PFSK-1 (cell line): ENCODE measurements around the gene MEPE.

Experiments
- FOXP2 ChIP-seq: optimal IDR thresholded peaks from 2 replicates; pipeline ENCODE3; 2011; ENCODE audit warnings: borderline replicate concordance, control low read depth, inconsistent platforms; ENCODE audit not compliant: insufficient read depth; ENCODE audit errors: extremely low read length, extremely low read depth
- POLR2AphosphoS5 ChIP-seq: IDR thresholded peaks from 2 replicates; pipeline ENCODE4 v1.6.1; 2012; ENCODE audit warnings: low read depth, mild to moderate bottlenecking, control low read depth, low read length, moderate library complexity
- REST ChIP-seq, 2 experiments: IDR thresholded peaks; 2 replicates each; pipeline versions ENCODE4 v1.6.1 to v1.8.0; 2011 to 2012; ENCODE audit warnings: low read depth in 2 of 2, low read length in 2 of 2, control low read depth in 1 of 2, inconsistent platforms in 1 of 2, mild to moderate bottlenecking in 1 of 2, moderate library complexity in 1 of 2; ENCODE audit not compliant: insufficient read depth in 1 of 2
- SIN3A ChIP-seq: IDR thresholded peaks from 2 replicates; pipeline ENCODE4 v1.6.1; 2012; ENCODE audit warnings: mild to moderate bottlenecking, low read length, moderate library complexity, borderline replicate concordance; ENCODE audit not compliant: insufficient read depth
- TAF1 ChIP-seq: IDR thresholded peaks from 2 replicates; pipeline ENCODE4 v1.6.1; 2012; ENCODE audit warnings: low read length, control low read depth, borderline replicate concordance; ENCODE audit not compliant: insufficient read depth

The MEPE gene

GRCh38 chr4:87872028-87872427 is 39.3 kb downstream of the MEPE start:
- TF ChIP-seq TAF1 (no peak), POLR2AphosphoS5 (no peak), REST (IDR thresholded peaks at IDR 0.05; ENCODE audit: insufficient read depth in 1 of 2, low read depth in 2 of 2, low read length in 2 of 2) (no peak), SIN3A (no peak), FOXP2 (no peak)

- TF ChIP-seq POLR2AphosphoS5 (no peak), TAF1 (no peak), SIN3A (no peak), FOXP2 (no peak), REST (IDR thresholded peaks at IDR 0.05; ENCODE audit: insufficient read depth in 1 of 2, low read depth in 2 of 2, low read length in 2 of 2) (no peak)
Measured at GRCh38 chr4:87875191-87875590, 42.4 kb downstream of the MEPE start.

GRCh38 chr4:87880106-87880505 is 47.3 kb downstream of the MEPE start:
- TF ChIP-seq SIN3A: no peak
- TF ChIP-seq POLR2AphosphoS5: no peak
- no peak for TF ChIP-seq FOXP2
- TF ChIP-seq REST (IDR thresholded peaks at IDR 0.05; ENCODE audit: insufficient read depth in 1 of 2, low read depth in 2 of 2, low read length in 2 of 2): no peak
- TF ChIP-seq TAF1: no peak

GRCh38 chr4:87881115-87881514 is 48.3 kb downstream of the MEPE start:
- TF ChIP-seq TAF1 (no peak), SIN3A (no peak), FOXP2 (no peak), POLR2AphosphoS5 (no peak), REST (IDR thresholded peaks at IDR 0.05; ENCODE audit: insufficient read depth in 1 of 2, low read depth in 2 of 2, low read length in 2 of 2) (no peak)

GRCh38 chr4:87882321-87882720 is 49.6 kb downstream of the MEPE start:
- no peak for TF ChIP-seq TAF1
- TF ChIP-seq REST (IDR thresholded peaks at IDR 0.05; ENCODE audit: insufficient read depth in 1 of 2, low read depth in 2 of 2, low read length in 2 of 2): no peak
- no peak for TF ChIP-seq SIN3A
- no peak for TF ChIP-seq FOXP2
- no peak for TF ChIP-seq POLR2AphosphoS5
